Measurements from ENCODE around the gene COCH. TPM values are rescaled to one million over a fixed set of nuclear protein-coding genes. Genes with fewer than 3 reads are reported as not detected.

COCH gene
- total RNA-seq, 2 donors from 2014 or later = 8.5 to 23.3 TPM

DNA sequence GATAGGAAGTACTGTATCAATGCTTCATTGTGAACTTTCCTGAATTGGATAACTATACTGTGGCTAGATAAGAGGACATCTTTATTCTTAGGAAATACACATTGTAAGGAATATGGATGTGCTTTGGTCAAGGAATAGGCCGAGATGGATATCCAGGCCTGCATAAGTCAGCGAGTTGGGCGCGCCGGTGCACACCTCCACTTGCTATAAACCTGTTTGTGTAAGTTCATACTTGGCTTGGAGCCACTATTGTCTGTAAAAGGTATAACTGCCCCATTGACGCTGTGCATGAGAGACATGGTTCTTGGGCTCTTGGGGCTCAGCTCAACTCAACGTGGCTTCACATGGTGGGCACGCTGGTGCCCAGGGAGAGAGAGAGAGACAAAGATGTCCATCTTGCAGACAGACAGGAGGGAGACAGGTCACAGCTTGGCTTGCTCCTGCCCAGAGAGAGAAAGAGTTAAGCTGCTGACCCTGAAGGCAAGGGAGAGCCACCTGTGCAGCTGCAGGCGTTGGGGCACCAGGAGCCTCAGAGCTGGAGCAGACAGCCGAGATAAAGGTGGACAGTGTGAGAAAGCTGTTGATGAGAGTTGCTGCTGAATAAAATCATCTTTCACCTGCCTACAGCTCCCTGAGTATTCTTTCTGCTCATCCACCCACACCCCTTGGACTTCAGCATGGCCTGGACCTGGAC is 34.1 kb upstream of the COCH start:
- TF ChIP-seq, protein P1, sequence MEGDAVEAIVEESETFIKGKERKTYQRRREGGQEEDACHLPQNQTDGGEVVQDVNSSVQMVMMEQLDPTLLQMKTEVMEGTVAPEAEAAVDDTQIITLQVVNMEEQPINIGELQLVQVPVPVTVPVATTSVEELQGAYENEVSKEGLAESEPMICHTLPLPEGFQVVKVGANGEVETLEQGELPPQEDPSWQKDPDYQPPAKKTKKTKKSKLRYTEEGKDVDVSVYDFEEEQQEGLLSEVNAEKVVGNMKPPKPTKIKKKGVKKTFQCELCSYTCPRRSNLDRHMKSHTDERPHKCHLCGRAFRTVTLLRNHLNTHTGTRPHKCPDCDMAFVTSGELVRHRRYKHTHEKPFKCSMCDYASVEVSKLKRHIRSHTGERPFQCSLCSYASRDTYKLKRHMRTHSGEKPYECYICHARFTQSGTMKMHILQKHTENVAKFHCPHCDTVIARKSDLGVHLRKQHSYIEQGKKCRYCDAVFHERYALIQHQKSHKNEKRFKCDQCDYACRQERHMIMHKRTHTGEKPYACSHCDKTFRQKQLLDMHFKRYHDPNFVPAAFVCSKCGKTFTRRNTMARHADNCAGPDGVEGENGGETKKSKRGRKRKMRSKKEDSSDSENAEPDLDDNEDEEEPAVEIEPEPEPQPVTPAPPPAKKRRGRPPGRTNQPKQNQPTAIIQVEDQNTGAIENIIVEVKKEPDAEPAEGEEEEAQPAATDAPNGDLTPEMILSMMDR (IDR thresholded peaks at IDR 0.05) = no peak
- no peak for TF ChIP-seq POLR2A (IDR thresholded peaks at IDR 0.05)
- TF ChIP-seq POLR2AphosphoS5 (IDR thresholded peaks at IDR 0.05) = no peak

DNA sequence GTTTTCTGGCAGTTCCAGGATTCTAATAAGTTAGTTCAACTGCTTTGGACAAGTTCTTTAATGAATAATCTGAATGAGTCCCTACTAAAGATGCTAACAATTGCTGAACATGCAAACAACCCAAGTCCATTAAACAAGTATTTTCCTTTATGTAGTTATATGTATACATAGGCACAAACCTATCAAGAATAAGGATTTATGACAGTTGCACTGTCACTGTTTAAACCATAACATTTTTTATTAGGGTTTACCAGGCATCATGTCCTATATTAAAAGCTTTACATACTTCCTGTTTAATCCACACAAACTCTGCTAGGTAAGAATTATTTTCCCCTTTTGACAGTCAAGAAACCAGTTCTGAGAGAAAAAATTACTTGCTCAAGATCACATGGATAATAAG is 31.9 kb upstream of the COCH start:
- TF ChIP-seq, protein P1 (IDR thresholded peaks at IDR 0.05) = no peak
- TF ChIP-seq POLR2A (IDR thresholded peaks at IDR 0.05) (no peak), POLR2AphosphoS5 (IDR thresholded peaks at IDR 0.05) (no peak)
- Histone ChIP-seq H3K36me3 (no peaks in the 10 kb centered on the region), H3K27me3 (replicated peaks; ENCODE audit: insufficient read depth) (no peaks in the 10 kb centered on the region), H3K4me1 (replicated peaks) (no peaks in the 10 kb centered on the region), H3K9me3 (no peaks in the 10 kb centered on the region), H3K27ac (no peak overlapping the region), H3K4me3 (no peak overlapping the region)
- intact Hi-C loops (cut with DNase I) = no loop called here
- no peak for DNase-seq (ENCODE audit: low spot score)

More for the DNA sequence above, 34.1 kb upstream of the COCH start:
- H3K4me1 ChIP-seq (replicated peaks) = no peaks in the 10 kb centered on the region
- no peaks in the 10 kb centered on the region for H3K9me3 ChIP-seq
- H3K27me3 ChIP-seq (replicated peaks; ENCODE audit: insufficient read depth) = no peaks in the 10 kb centered on the region
- DNase-seq (ENCODE audit: low spot score) = no peak
- H3K4me3 ChIP-seq = no peak overlapping the region
- WGBS = 63% methylated on average over 10 of the region's 10 CpGs
- no peaks in the 10 kb centered on the region for H3K36me3 ChIP-seq
- intact Hi-C loops (cut with DNase I) = no loop called here
- H3K27ac ChIP-seq = no peak overlapping the region

DNA sequence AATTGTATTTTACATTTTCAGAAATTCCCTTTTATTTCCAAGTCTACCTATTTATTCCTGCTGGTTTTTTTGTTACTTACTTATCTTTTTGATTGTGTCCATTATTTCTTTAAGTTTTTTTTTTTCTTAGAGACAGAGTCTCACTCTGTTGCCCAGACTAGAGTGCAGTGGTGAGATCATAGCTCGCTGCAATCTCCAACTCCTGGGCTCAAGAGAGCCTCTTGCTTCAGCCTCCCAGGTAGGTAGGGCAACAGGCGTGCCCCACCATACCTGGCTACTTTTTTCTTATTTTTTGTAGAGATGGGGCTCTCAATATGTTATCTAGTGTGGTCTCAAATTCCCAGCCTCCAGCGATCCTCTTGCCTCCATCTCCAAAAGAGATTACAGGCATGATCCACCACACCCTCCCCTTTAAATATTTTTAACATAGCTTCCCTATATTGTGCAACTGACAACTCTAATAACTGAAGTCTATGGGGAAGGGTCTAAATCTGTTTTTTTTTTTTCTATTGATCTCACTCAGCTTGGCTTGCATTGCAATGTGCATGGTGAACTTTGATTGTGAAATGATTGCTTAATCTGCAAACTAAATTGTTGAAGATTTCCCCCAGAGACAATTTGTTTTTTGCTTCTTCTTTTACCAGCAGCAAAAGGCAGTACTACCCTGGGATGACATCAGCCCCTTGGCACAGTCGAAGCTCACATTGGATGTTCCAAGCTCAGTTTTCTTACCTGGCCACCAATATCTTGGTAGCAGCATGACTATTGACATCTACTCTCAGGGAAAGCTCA is 25.7 kb upstream of the COCH start:
- no peaks in the 10 kb centered on the region for H3K27me3 ChIP-seq (replicated peaks; ENCODE audit: insufficient read depth)
- H3K4me1 ChIP-seq (replicated peaks) = no peaks in the 10 kb centered on the region
- H3K36me3 ChIP-seq = no peaks in the 10 kb centered on the region
- TF ChIP-seq POLR2AphosphoS5 (IDR thresholded peaks at IDR 0.05) (no peak), POLR2A (IDR thresholded peaks at IDR 0.05) (no peak)
- TF ChIP-seq, protein P1 (IDR thresholded peaks at IDR 0.05) = no peak
- no peaks in the 10 kb centered on the region for H3K9me3 ChIP-seq
- no peak overlapping the region for H3K27ac ChIP-seq
- H3K4me3 ChIP-seq = no peak overlapping the region
- DNase-seq (ENCODE audit: low spot score) = no peak
- intact Hi-C loops (cut with DNase I) = no loop called here
- WGBS = 93% methylated on average over 4 of the region's 4 CpGs

DNA sequence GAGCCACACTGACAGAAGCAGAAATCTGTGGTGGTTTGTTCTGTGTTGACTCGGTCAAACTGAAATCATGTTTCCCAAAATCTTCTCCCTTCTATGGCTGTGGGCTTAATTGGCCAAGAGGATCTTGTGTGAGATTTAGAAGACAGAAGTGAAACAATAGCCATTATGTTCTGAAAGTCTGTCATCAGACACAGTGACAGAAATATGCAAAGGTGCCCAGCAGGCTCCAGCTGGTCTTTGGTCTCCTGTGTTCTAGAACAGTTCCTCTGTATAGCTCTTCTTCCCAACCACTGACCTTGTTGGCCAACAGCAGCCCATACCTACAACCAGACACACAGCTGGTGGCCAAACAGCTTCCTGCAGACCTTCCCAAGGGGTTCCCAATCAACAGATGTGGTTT is 25.0 kb upstream of the COCH start:
- no peaks in the 10 kb centered on the region for H3K9me3 ChIP-seq
- intact Hi-C loops (cut with DNase I) = no loop called here
- H3K4me1 ChIP-seq (replicated peaks) = no peaks in the 10 kb centered on the region
- no peaks in the 10 kb centered on the region for H3K36me3 ChIP-seq
- H3K4me3 ChIP-seq = no peak overlapping the region
- H3K27me3 ChIP-seq (replicated peaks; ENCODE audit: insufficient read depth) = no peaks in the 10 kb centered on the region
- no peak for TF ChIP-seq POLR2A (IDR thresholded peaks at IDR 0.05)
- TF ChIP-seq POLR2AphosphoS5 (IDR thresholded peaks at IDR 0.05) = no peak
- TF ChIP-seq, protein P1 (IDR thresholded peaks at IDR 0.05) = no peak
- no peak for DNase-seq (ENCODE audit: low spot score)
- 89% methylated on average over 1 of the region's 1 CpG for WGBS
- H3K27ac ChIP-seq = no peak overlapping the region

All from prostate gland (tissue), 2 donors.